ENCODE results near the gene NHS.
A peak's percentile ranks its signal among the peaks of the same experiment; 100 is the strongest.
"Not testable (repeated sequence)": the region's sequence is repeated elsewhere in the genome, so short reads cannot be mapped to it uniquely, and the experiment has no call there.

NHS gene

DNA sequence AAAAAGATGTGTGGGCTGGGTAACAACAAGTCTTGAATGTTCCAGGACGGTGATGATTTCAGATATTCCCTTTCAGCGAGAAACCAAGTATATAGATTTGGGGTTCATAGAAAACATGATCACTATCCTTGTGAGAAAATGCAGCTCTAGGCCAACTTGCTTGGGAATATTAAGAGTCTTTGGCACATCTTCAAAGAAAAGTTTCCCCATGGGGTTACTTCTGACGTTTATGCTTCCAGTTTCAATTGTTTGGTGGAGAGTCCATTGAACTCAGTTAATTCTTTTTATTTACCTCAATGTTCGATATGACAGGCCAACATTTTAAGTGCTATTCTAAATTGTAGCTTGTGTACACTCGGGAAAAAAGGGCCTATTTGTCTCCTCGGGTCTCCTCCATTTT lies 126.7 kb downstream of the NHS start:
- no peak for DNase-seq

DNA sequence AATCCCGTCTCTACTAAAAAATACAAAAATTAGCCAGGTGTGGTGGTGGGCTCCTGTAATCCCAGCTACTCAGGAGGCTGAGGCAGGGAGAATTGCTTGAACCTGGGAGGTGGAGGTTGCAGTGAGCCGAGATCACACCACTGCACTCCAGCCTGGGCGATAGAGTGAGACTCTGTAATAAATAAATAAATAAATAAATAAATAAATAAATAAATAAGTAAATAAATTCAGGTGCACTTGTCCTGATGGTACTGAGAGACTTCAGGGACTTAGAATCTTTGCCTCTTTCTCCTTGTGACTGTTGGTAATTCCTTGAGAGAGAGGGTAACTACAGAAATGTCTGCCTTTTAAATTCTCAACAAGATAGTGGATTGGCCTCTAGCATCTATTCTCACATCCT lies 131.4 kb downstream of the NHS start:
- not testable (repeated sequence) for DNase-seq

- DNase-seq = no peak
These were observed 136.6 kb downstream of the NHS start for GRCh38 chrX:17511556-17511955.

GRCh38 chrX:17519358-17519757 lies 144.4 kb downstream of the NHS start:
- no peak for DNase-seq

- DNase-seq = no peak
These were observed 145.1 kb downstream of the NHS start for GRCh38 chrX:17520016-17520615.

- no peak for DNase-seq
These were observed 147.1 kb downstream of the NHS start for GRCh38 chrX:17521871-17522693.

- DNase-seq = no peak
These were observed 150.3 kb downstream of the NHS start for GRCh38 chrX:17525266-17525665.

DNA sequence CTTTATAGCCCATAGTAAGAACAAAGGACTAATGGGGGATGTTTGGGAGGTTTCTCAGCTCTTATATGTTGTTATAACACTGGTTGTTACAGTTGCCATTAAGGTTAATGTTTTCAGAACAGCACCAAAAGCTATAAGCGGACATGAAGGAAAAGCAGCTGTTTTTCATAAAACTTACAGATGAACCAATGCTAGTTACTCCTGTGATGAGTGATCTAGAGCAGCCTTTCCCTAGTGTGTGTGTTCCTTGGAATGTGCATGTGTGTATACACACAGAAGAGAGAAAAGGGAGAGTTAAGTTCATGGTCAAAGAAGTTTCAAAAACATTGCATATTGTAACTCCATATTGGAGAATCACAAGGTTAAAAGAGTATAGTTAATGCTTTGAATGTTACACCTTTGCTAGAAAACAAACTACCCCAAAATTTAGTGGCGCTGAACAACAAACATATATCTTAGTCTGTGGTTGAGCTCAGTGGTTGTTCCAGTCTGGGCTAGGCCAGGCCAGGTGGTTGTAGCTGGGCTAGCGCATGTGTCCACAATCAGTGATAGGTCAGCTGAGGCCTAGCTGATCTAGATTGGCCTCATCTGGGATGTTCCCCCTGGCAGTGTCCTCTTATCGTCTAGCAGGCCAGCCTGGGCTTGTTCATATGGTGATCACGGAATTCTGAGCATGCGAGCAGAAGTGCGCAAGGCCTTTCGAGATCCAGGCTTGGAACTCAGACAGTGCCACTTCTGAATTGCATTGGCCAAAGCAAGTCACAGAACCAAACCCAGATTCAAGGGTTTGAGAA lies 151.0 kb downstream of the NHS start:
- DNase-seq = no peak

DNA sequence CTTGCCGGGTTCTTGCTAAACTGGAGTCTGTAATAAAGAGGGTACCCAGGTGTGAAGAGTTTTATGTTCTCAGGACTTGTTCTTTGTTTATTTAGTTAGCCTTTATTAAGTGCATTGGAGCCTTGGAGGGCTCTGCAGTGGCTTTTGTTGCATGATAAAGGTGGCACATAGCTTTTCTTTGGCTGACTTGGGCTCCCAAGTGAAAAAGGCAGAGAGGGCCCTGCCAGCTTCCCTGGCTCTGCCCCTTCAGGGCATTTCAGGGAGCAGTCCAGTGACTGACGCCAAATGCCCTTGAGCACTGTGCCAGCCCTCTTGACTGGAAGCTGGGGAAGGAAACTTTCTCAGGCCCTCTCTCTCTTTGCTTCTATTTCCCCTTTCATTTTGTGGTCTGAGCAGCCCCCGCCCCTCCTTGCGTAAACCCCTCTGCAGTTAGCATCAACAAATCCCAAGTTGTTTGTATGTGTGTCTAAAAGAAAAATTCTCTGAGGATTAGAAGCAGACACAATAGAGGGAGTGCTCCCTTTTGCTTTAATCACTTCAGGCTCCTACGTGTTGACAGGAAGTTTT lies 152.2 kb downstream of the NHS start:
- no peak for DNase-seq

DNA sequence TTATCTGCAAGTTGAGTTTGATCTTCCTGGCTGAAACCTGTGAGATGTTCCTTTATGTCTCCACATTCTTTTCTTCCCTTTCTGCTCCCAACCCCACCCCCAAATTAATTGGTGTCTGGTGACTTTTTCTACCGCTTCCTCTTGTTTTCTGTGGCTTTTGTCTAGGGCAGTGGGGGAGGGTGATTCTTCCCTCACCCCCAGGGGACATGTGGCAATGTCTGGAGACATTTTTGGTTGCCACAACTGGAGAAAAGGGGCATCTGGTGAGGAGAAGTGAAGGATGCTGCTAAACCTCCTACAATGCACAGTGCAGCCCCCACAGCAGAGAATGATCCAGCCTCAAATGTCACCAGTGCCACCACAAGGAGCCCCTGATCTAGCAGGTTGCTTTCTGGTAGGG lies 152.9 kb downstream of the NHS start:
- no peak for DNase-seq

GRCh38 chrX:17529151-17529745 lies 154.2 kb downstream of the NHS start:
- no peak for DNase-seq

DNA sequence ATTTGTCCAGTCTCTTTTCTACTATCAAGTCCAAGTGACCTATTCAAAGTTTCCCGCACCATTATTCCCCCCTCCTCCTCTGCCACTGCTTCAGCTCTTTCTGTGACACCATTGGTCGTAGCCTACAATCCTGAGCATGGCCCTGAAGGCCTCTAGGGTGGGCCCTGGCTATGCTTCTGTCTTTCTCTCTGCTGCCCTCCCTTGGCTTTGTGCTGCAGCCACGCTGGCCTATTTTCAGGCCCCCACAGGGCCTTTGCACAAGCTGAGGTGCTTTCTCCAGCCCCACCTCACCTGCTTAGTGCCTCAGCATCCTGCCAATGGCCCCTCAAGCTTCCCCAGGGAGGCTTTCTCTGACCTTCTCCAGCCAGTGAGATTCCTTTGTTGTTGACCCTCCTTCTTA lies 156.5 kb downstream of the NHS start:
- DNase-seq = no peak

- DNase-seq = no peak
These were observed 160.2 kb downstream of the NHS start for GRCh38 chrX:17535229-17535628.

- no peak for DNase-seq
These were observed 162.8 kb downstream of the NHS start for GRCh38 chrX:17537723-17538243.

- DNase-seq = no peak
These were observed 167.1 kb downstream of the NHS start for GRCh38 chrX:17542123-17542522.

GRCh38 chrX:17544821-17545220 lies 169.8 kb downstream of the NHS start:
- no peak for DNase-seq

DNA sequence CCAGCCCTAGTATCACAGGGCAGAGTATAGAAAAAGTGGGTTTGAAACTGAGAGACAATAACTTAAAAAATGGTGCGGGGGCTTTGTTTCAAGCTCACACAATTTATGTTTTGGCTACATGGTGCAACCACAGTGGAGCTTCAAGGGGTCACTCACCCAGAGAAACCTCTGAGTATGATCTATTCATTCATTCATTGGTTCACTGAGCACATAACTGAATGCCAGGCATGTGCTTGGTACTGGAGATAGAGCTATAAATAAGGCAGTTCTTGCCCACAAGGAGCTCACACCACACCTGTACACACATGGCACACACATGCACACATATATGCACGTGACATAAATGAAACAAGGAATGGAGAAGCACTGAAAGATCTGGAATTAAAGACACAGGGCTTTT lies 171.4 kb downstream of the NHS start:
- DNase-seq = no peak

GRCh38 chrX:17547658-17548057 lies 172.7 kb downstream of the NHS start:
- peak; percentile 13 for DNase-seq

- DNase-seq = no peak
These were observed 174.2 kb downstream of the NHS start for GRCh38 chrX:17549107-17549651.

DNA sequence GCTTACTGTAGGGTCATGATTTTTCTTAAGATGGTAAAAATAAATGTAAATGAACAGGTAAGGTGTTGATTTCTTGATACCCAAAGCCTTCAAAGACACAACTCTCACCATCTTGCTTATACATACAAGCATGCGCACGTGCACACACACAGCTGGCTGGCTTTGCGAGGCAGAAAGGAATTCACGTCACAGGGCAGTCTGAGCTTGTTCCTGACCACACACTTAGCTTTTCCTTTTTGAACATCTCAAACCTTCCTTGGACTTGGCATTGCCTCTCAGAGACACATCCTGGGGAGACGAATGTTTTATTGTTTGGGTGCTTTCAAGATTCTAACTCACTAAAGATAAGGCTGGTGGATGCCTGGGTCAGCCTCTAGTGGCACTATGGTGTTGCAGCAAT lies 175.0 kb downstream of the NHS start:
- DNase-seq = no peak

DNA sequence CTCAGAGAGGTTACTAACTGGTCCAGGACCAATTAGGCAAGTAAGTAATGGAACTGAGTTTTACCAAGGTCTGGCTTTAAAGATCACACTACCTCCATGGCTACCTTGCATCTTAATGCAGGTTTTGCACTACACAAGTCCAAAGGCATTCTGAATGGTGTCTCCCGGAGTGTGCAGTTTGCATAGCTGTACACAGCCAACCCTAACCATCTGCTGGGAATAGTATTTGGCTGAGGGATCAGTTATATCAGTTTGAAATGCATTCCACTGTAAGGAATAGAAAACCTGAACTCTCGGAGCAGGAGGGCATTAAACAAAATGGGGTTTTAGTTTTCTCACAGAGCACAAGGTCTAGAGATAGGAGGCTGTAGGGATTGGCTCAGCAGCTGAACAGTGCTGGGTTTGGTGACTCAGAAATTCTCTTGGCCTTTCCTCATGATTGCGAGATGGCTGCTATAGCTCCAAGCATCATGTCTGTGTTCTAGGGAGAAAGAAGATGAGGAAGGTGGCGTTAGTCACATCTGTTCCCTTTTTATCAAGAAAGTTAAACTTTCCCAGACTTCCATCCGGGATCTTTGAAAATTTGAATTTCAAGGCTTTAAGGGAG lies 177.1 kb downstream of the NHS start:
- no peak for DNase-seq

DNA sequence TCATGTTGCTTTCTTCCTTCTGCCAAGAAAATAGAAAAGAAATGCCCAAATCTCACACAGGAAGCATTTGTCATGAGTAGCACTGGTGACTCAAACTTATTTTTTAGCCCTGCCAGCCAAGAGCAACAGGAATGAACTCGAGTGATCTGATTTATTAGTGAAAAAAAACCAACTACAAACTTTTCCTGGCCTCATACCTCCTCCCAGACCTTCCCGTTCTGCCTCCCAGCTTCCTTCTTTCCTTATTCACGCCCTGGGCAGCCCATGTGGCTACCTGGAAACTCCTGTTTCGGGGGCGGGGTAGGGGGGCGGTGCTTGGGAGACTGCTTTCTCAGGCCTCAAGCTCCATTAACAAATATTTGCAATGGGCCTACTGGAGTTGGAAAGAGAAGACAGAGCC lies 178.5 kb downstream of the NHS start:
- no peak for DNase-seq

All from NCI-H774 (cell line).